GM18502 (cell line): ENCODE measurements around the gene MME.
"Not testable (repeated sequence)": the region's sequence is repeated elsewhere in the genome, so short reads cannot be mapped to it uniquely, and the experiment has no call there.

Experiments
- ATAC-seq: cut with Tn5 transposase; IDR thresholded peaks from one replicate; pipeline ENCODE4 v1.9.1; 2021; ENCODE audit warnings: mild to moderate bottlenecking; ENCODE audit not compliant: unreplicated experiment, poor library complexity

Gene MME

DNA sequence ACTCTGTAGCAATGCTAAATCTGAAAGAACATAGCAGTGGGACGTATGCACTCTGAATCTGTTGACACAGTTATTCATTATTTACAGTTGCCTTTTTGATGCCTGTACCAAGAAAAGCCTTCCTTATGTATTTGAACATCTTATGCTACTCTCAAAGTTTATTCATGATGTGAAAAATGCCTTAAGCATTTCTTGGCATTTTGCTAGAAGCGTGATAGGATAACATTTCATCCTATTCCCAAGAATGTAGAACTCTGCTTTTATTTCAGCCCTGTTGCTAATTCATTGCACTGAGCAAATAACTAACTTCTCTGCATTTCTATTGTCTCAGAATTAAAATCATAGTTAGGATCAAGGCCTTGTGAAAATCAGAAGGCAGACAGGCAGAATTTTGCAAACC lies 107.9 kb downstream of the MME start:
- ATAC-seq = no peak

- no peak for ATAC-seq
Measured at GRCh38 chr3:155189478-155189877, 109.4 kb downstream of the MME start.

- ATAC-seq = no peak
Measured at GRCh38 chr3:155190691-155191090, 110.6 kb downstream of the MME start.

DNA sequence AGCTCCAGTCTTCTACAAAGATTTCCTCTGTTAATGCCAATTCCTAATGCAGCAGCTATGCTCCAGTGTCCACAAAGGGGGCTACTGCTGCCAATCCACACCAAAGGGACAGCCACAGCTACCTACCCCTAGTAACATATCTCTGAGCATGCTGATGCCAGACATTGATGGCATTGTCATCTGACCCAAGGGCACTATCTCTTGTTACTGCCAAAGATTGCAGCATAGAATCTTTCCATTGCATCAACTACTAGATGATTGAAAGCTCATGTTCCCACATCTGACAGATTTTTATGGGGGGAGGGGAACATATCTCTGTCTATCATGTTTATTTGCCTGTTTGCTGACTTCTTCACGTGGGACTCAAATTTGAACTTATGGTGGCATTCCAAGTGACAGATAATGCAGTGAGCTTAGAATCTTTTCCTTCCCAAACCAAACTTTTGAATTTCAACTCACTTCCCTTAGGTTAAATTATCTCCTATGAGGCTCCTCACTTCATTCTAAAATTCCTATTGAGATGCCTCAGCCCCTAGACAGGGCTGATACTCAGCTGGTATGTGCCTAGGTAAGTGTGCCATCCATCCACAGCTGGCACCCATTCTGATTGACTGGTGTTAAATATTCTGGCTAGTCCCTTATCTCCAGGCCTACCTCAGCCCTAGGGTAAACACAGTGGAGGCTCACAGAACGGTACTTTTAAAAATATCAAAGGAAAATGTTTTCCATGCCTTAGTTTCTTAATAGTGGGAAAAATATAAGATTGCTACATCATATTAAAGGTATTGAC lies 113.0 kb downstream of the MME start:
- no peak for ATAC-seq

GRCh38 chr3:155193868-155194267 lies 113.7 kb downstream of the MME start:
- no peak for ATAC-seq

GRCh38 chr3:155194973-155195957 lies 115.1 kb downstream of the MME start:
- ATAC-seq = no peak

DNA sequence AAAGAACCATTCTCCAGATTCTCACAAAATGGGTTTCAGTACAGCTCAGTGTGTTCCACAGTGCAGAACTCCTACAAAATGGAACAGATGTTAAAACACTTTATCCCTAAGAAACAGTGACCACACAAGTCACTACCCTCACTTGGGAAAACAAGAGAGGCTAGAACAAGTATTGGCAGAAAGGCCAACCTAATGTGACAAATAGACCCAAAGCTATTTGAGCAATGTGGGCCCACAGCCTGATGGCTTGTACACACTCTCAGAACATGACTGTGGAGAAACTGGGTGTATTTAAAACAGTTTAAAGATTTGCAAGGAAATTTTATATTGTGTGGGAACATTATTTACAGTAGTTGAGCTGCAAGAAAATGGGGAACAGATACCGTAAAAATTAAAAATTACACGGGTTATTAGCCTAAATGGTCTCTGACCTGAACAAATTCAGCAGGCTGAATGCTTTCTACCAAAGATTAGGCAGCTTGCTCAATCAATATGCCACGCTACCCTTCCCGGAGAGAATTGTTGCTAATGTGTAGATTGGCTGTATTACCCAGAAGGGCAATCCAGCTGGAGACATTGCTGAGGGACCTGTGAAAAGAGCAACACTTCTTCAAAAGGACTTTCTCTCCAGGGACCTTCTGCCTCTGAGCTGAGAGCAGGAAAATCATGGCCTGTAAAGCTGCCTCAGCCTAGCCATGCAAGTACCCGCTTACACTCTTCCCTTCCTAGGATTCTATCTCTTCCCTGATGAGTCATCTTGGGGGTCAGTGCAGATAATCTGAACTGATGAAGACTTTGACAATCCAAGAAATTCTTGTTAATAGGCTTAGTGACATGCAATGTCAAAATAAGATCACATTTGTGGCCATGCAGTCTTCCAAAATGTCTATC lies 116.3 kb downstream of the MME start:
- no peak for ATAC-seq

DNA sequence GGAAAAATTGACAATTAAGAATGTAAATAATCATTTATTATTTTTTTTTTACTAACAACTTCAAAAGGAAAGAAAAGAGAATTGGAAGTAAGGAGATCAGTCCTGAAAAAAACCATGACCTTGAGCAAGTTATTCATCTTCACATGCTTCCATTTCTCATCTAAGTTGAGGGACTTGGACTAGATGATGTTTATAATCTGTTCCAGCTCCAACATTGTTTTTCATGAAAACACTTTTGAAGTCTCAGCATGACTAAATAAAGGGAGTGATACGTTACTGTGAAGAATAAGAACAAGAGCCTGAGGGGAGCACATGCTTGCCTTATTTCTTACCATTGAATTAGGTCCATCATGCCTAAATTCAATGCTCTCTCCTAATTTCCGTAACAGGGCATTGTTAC lies 117.7 kb downstream of the MME start:
- ATAC-seq = no peak

DNA sequence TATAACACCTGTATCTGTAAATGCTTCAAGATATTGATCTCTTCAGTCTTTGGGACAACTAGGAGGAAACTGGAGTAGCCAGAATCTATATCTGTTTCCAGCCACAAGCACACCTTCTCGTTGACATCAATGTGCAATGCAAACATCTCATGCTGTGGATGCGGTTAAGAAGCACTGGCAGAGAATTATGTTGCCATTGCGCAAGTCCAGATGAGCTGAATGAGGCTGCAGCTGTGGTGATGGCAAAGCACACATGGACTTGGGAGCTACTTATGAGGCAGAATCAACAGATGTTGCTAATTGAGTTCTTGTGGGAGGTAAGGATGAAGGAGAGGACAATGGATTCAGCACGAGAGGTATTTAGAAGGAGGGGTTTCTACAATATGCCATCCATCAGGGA lies 122.5 kb downstream of the MME start:
- ATAC-seq = no peak

DNA sequence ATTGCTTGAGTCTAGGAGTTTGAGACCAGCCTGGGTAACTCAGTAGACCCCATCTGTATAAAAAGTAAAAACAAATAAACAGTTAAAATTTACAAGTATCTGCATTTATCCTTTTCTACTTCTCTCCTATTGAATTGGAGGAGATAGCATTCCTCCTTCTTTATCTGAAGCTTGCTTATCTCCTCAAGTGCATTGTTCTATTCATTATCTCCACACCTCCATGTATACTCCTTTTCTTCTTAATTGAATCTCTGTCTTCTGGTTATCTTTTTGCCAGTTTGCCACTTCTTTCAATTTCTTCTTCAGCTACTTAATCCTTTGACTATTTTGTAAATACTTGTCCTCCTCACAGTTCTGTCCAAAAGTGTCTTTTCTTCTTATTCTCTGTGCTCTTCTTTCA lies 124.7 kb downstream of the MME start:
- no peak for ATAC-seq

GRCh38 chr3:155208183-155208800 lies 128.2 kb downstream of the MME start:
- no peak for ATAC-seq

- ATAC-seq = no peak
Measured at GRCh38 chr3:155210736-155211135, 130.6 kb downstream of the MME start.

DNA sequence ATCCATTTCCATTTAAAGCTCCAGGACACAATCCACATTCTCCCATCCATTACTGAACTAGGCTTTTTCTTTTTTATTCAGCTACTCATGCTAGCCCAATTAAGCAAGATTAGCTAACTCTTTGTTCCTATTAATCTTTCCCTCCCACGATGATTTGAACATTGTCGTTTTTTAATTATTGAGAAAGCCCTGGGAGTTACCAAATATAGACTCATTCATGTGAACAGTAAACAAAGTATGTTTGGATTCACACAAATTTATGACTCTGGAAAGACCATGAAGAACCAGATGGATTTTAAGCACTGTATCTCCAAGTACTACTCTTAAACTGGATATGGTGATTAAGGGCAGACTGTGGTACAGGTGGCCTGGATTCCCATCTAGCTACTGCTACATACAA lies 131.1 kb downstream of the MME start:
- no peak for ATAC-seq

DNA sequence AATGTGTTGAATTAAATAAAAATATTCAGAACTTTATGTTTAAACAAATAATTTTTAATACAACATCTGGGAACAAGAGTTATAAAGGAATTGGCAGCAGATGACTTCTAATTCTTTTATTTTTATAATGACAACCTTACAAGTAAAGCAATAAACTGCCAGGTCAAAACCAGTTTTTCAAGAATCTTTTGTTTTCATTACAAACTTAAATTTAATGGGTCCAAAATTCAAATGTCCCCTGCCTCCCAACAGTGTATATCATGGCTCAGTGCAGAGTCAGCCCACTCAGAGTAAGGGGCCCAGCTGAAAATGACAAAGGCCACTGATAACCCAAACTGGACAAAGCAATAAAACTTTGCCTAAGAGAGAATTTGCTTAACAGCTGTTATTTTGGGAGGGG lies 131.8 kb downstream of the MME start:
- no peak for ATAC-seq

- not testable (repeated sequence) for ATAC-seq
Measured at GRCh38 chr3:155216007-155216406, 135.9 kb downstream of the MME start.

GRCh38 chr3:155217591-155217990 lies 137.5 kb downstream of the MME start:
- ATAC-seq = no peak

GRCh38 chr3:155218462-155218861 lies 138.3 kb downstream of the MME start:
- no peak for ATAC-seq

- no peak for ATAC-seq
Measured at GRCh38 chr3:155219106-155219505, 139.0 kb downstream of the MME start.

DNA sequence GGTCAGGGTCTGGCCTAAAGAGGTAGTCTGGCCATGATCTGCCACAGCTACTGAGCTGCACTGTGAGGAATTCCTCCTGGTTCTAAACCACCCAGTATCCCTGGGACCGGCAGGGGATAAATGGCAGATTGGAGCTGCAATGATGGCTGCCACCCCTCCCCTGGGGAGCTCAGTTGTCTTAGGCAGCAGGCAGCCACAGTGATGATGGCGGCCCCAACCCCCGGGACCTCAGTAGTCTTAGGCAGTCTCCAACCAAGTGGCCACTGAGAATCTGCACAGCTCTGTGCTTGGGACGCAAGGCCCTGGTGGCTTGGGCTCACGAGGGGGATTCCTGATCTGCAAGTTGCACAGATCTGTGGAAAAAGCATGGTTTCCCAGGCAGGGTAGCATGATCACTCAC lies 145.3 kb downstream of the MME start:
- ATAC-seq = no peak

DNA sequence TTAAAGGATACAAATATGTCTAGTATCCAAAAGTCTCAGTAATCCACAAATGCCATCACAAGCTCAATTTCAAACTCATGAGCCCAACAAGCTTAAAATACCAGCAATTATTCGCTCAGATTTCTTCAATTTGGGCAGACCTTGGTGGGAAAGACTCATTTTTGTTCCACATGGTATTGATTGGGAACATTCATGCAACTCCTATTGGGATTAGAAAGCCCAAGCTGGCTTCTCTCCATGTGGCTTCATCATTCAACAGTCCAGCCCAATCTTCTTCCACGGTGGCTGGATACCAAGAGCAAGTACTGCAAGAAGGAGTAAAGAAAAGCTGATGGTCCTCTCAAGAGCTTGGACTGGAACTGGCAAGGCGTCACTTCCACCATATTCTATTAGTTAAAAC lies 147.0 kb downstream of the MME start:
- no peak for ATAC-seq
